ENCODE measurements around the gene APBB2. TPM values are rescaled to one million over a fixed set of nuclear protein-coding genes. Genes with fewer than 3 reads are reported as not detected.

The APBB2 gene
- total and polyA plus RNA-seq, 10 of the 15 experiments (the other 5 are each of a cell fraction or from before 2014, with no cell fraction given): 2.7 to 24.6 (median 19.0) TPM

- TF ChIP-seq GABPA (IDR thresholded peaks at IDR 0.05; ENCODE audit: low read depth): no peak
These were observed 116.0 kb downstream of the APBB2 start (continued) for GRCh38 chr4:41098093-41099048.

DNA sequence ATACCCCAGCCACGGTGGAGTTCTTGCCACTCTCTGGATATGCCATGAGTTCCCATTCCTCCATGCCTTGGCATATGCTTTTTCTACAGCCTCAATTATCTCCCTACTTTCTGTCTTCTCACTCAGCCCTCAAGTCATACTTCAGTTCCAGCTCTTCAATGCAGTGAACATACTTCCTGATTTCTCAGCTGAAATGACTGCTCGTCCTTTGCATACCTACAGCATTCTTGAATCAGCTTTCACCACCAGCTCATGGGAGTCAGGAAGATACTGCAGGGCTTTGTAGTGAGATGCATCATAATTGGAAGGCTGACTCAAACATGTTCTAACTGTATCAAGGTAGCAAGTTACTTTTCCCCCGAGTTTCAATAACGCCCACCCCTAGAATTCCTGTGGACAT lies 118.4 kb downstream of the APBB2 start:
- Histone ChIP-seq H3K27ac (ENCODE audit: control insufficient read depth, insufficient read depth) (peak overlapping the region; percentile 23; the same call in 1 of the 2 replicates), H3K9me3 (replicated peaks; ENCODE audit: control insufficient read depth, insufficient read depth, low read length) (no peaks in the 10 kb centered on the region), H3K4me2 (ENCODE audit: control insufficient read depth, insufficient read depth) (peak overlapping the region; percentile 31; the same call in 1 of the 2 replicates), H3K36me3 (ENCODE audit: control insufficient read depth in 2 of 2, insufficient read depth in 2 of 2, low read length in 1 of 2) (no peaks in the 10 kb centered on the region), H3K79me2 (ENCODE audit: control insufficient read depth, insufficient read depth, low read length) (no peaks in the 10 kb centered on the region), H3K4me3 (no peak overlapping the region), H3K4me1 (ENCODE audit: control insufficient read depth, insufficient read depth, low read length) (peaks cover 6% of the 10 kb centered on the region; the same call in 1 of the 2 replicates), H3K27me3 (replicated peaks in 1 of 2; ENCODE audit: control insufficient read depth in 2 of 2, insufficient read depth in 2 of 2, low read length in 1 of 2) (no peaks in the 10 kb centered on the region), H3K9ac (ENCODE audit: control insufficient read depth, insufficient read depth, low read length) (no peak overlapping the region), H4K20me1 (ENCODE audit: control insufficient read depth, insufficient read depth) (no peaks in the 10 kb centered on the region), H2AFZ (ENCODE audit: control insufficient read depth, low read depth, low read length) (no peak overlapping the region; the same call in 1 of the 2 replicates)
- DNase-seq (ENCODE audit: low read depth, low spot score) (peak; percentile 54), ATAC-seq (peak; percentile 60), FAIRE-seq (no peak)
- ChIA-PET SMC1A (ENCODE audit: uncharacterized antibody, unreplicated experiment) (interaction anchor here (0.5 to 1.7 kb wide), 10 partner anchors 9 to 172 kb away, joined by 3 to 6 read pairs (median 4); no protein-coding TSS in a partner anchor), RAD21 (ENCODE audit: unreplicated experiment) (no interaction called here), CTCF (interaction anchor here (0.9 to 1.2 kb wide), 3 partner anchors 14 to 117 kb away, joined by 3 to 4 read pairs (median 4); no protein-coding TSS in a partner anchor), POLR2A (no interaction called here)
- no TSS peak for BruUV-seq (replicated peaks)
- WGBS (ENCODE audit: insufficient coverage, insufficient replicate concordance, low lambda C conversion rate, missing lambda C conversion rate): 53% methylated on average over 4 of the region's 4 CpGs
- intact Hi-C loops (cut with micrococcal nuclease; ENCODE audit: unreplicated experiment): no loop called here
- in situ Hi-C loops (cut with MboI): no loop called here
- TF ChIP-seq GATAD2B (conservative IDR thresholded peaks at IDR 0.05; ENCODE audit: low read depth) (no peak), MTA3 (IDR thresholded peaks at IDR 0.05; ENCODE audit: borderline replicate concordance, low read length) (no peak), CHD2 (IDR thresholded peaks at IDR 0.05; ENCODE audit: borderline replicate concordance, low read depth, low read length) (no peak), NR2C1 (IDR thresholded peaks at IDR 0.05) (no peak), EED (IDR thresholded peaks at IDR 0.05; ENCODE audit: low read depth) (peak; percentile 85), NFYA (IDR thresholded peaks at IDR 0.05; ENCODE audit: borderline replicate concordance, low read depth, low read length) (no peak), RAD51 (IDR thresholded peaks at IDR 0.05) (no peak), KLF5 (IDR thresholded peaks at IDR 0.05; ENCODE audit: partially characterized antibody) (no peak), NFIC (IDR thresholded peaks at IDR 0.05; ENCODE audit: low read depth, low read length) (peak; percentile 47; the same call in 1 of the 2 replicates), MLLT1 (IDR thresholded peaks at IDR 0.05) (no peak), JUNB (IDR thresholded peaks at IDR 0.05) (peak; percentile 56; the same call in 1 of the 2 replicates), BRCA1 (IDR thresholded peaks at IDR 0.05; ENCODE audit: low read depth, low read length) (no peak)
- TF ChIP-seq, protein P1, sequence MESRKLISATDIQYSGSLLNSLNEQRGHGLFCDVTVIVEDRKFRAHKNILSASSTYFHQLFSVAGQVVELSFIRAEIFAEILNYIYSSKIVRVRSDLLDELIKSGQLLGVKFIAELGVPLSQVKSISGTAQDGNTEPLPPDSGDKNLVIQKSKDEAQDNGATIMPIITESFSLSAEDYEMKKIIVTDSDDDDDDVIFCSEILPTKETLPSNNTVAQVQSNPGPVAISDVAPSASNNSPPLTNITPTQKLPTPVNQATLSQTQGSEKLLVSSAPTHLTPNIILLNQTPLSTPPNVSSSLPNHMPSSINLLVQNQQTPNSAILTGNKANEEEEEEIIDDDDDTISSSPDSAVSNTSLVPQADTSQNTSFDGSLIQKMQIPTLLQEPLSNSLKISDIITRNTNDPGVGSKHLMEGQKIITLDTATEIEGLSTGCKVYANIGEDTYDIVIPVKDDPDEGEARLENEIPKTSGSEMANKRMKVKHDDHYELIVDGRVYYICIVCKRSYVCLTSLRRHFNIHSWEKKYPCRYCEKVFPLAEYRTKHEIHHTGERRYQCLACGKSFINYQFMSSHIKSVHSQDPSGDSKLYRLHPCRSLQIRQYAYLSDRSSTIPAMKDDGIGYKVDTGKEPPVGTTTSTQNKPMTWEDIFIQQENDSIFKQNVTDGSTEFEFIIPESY (IDR thresholded peaks at IDR 0.05): no peak
- TF ChIP-seq, protein P2, sequence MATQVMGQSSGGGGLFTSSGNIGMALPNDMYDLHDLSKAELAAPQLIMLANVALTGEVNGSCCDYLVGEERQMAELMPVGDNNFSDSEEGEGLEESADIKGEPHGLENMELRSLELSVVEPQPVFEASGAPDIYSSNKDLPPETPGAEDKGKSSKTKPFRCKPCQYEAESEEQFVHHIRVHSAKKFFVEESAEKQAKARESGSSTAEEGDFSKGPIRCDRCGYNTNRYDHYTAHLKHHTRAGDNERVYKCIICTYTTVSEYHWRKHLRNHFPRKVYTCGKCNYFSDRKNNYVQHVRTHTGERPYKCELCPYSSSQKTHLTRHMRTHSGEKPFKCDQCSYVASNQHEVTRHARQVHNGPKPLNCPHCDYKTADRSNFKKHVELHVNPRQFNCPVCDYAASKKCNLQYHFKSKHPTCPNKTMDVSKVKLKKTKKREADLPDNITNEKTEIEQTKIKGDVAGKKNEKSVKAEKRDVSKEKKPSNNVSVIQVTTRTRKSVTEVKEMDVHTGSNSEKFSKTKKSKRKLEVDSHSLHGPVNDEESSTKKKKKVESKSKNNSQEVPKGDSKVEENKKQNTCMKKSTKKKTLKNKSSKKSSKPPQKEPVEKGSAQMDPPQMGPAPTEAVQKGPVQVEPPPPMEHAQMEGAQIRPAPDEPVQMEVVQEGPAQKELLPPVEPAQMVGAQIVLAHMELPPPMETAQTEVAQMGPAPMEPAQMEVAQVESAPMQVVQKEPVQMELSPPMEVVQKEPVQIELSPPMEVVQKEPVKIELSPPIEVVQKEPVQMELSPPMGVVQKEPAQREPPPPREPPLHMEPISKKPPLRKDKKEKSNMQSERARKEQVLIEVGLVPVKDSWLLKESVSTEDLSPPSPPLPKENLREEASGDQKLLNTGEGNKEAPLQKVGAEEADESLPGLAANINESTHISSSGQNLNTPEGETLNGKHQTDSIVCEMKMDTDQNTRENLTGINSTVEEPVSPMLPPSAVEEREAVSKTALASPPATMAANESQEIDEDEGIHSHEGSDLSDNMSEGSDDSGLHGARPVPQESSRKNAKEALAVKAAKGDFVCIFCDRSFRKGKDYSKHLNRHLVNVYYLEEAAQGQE (IDR thresholded peaks at IDR 0.05; ENCODE audit: low read depth, low read length): no peak
